Activated CD4-positive, alpha-beta T cell treated with anti-CD3 and anti-CD28 coated beads, Interleukin-2, amount 50 U/mL, for 16 hours (primary cell): ENCODE results near the gene GLB1L3.
A peak's percentile ranks its signal among the peaks of the same experiment; 100 is the strongest.

Source experiments
- DNase-seq: peaks from one replicate; pipeline ENCODE4 v3.0.0-alpha.2; 2020

Gene GLB1L3

GRCh38 chr11:134345237-134345550 lies 69.0 kb downstream of the GLB1L3 start:
- DNase-seq: no peak

- DNase-seq: no peak
Observed at GRCh38 chr11:134346101-134346975, 70.2 kb downstream of the GLB1L3 start.

- no peak for DNase-seq
Observed at GRCh38 chr11:134346976-134347350, 70.8 kb downstream of the GLB1L3 start.

- no peak for DNase-seq
Observed at GRCh38 chr11:134347441-134347840, 71.3 kb downstream of the GLB1L3 start.

- DNase-seq: peak; percentile 26
Observed at GRCh38 chr11:134349109-134349801, 73.1 kb downstream of the GLB1L3 start.

GRCh38 chr11:134349802-134350355 lies 73.7 kb downstream of the GLB1L3 start:
- no peak for DNase-seq

- DNase-seq: no peak
Observed at GRCh38 chr11:134350381-134350780, 74.2 kb downstream of the GLB1L3 start.

GRCh38 chr11:134352111-134352510 lies 75.9 kb downstream of the GLB1L3 start:
- DNase-seq: no peak

GRCh38 chr11:134355136-134355535 lies 79.0 kb downstream of the GLB1L3 start:
- no peak for DNase-seq

- no peak for DNase-seq
Observed at GRCh38 chr11:134355656-134356055, 79.5 kb downstream of the GLB1L3 start.

- DNase-seq: no peak
Observed at GRCh38 chr11:134356656-134357544, 80.7 kb downstream of the GLB1L3 start.

GRCh38 chr11:134357545-134357839 lies 81.3 kb downstream of the GLB1L3 start:
- no peak for DNase-seq

GRCh38 chr11:134358165-134358855 lies 82.1 kb downstream of the GLB1L3 start:
- DNase-seq: no peak

GRCh38 chr11:134358856-134359490 lies 82.8 kb downstream of the GLB1L3 start:
- no peak for DNase-seq

- DNase-seq: no peak
Observed at GRCh38 chr11:134359646-134360045, 83.5 kb downstream of the GLB1L3 start.

GRCh38 chr11:134360050-134360835 lies 84.1 kb downstream of the GLB1L3 start:
- DNase-seq: peak; percentile 82

GRCh38 chr11:134361661-134362060 lies 85.5 kb downstream of the GLB1L3 start:
- no peak for DNase-seq

- DNase-seq: no peak
Observed at GRCh38 chr11:134362192-134362901, 86.2 kb downstream of the GLB1L3 start.

GRCh38 chr11:134363161-134363560 lies 87.0 kb downstream of the GLB1L3 start:
- no peak for DNase-seq

- DNase-seq: no peak
Observed at GRCh38 chr11:134363592-134363991, 87.4 kb downstream of the GLB1L3 start.

GRCh38 chr11:134364261-134364660 lies 88.1 kb downstream of the GLB1L3 start:
- no peak for DNase-seq
